HepG2 (cell line): ENCODE data around the gene PARD3. TPM values are rescaled to one million over a fixed set of nuclear protein-coding genes. Genes with fewer than 3 reads are reported as not detected.

ENCODE experiments used
- ATAC-seq: fragments of 200-7000 bp; cut with Tn5 transposase; 3 replicates; pipeline ENCODE4 v1.9.1; 2020; ENCODE audit warnings: mild to moderate bottlenecking, moderate library complexity
- BruUV-seq: library from RNA; stranded (reverse); fragments of 400-500 nt; replicated peaks from 2 replicates; lab custom pipeline; 2021; lab: Mats Ljungman, UMichigan
- CTCF ChIA-PET: fragments of 300-600 bp; formaldehyde crosslinking; extraction: SDS; loops from one replicate; lab custom pipeline; 2021; ENCODE audit warnings: low total read pairs, inconsistent platforms, low intra/inter-chr PET ratio; lab: Yijun Ruan, JAX
- POLR2A ChIA-PET: fragments of 350-600 bp; sonication (Branson Sonifier 250); formaldehyde crosslinking; loops from one replicate; lab custom pipeline; 2020; ENCODE audit warnings: antibody characterized with exemption, inconsistent platforms; lab: Yijun Ruan, JAX
- DNase-seq: peaks from one replicate; pipeline ENCODE4 v3.0.0-alpha.2; 2015; ENCODE audit warnings: low spot score
- FAIRE-seq: peaks from 3 replicates; lab custom pipeline; 2011; peaks lifted over from hg19 to GRCh38; lab: Jason Lieb, UNC
- H2AFZ ChIP-seq: one replicate; pipeline ENCODE4 v1.6.1; 2011; ENCODE audit warnings: low read length, inconsistent platforms
- H3K27ac ChIP-seq: fragments of 300-600 bp; 3 replicates; pipeline ENCODE4 v1.8.0; 2011; ENCODE audit warnings: mixed run types, mild to moderate bottlenecking, mixed read lengths, low read length, inconsistent platforms; ENCODE audit not compliant: insufficient read depth; ENCODE audit errors: extremely low read length
- H3K27me3 ChIP-seq, 2 experiments: fragments of 200-600 bp in 1 of 2; 2 replicates in 1 of 2; 3 replicates in 1 of 2; pipeline versions ENCODE4 v1.6.0 to v1.8.0; 2011; ENCODE audit warnings: low read length in 2 of 2, mild to moderate bottlenecking in 2 of 2, moderate library complexity in 2 of 2, inconsistent platforms in 1 of 2; ENCODE audit not compliant: insufficient read depth in 2 of 2, control insufficient read depth in 1 of 2
- H3K36me3 ChIP-seq, 2 experiments: fragments of 200-600 bp in 1 of 2; replicated peaks in 1 of 2; 2 replicates in 1 of 2; 3 replicates in 1 of 2; pipeline versions ENCODE4 v1.5.1 to v1.8.0; 2011; ENCODE audit warnings: low read length in 2 of 2, inconsistent platforms in 1 of 2; ENCODE audit not compliant: insufficient read depth in 2 of 2, control insufficient read depth in 1 of 2
- H3K4me1 ChIP-seq: 2 replicates; pipeline ENCODE4 v1.5.1; 2012; ENCODE audit warnings: low read length, inconsistent platforms; ENCODE audit not compliant: insufficient read depth
- H3K4me2 ChIP-seq: 2 replicates; pipeline ENCODE4 v1.6.0; 2011; ENCODE audit warnings: low read depth, low read length, inconsistent platforms
- H3K4me3 ChIP-seq, 3 experiments: fragments of 200-600 bp in 1 of 3; sonication (generic), shearing (Covaris generic) in 1 of 3; replicated peaks in 1 of 3; 2 replicates each; pipeline ENCODE4 v1.5.1; 2011 to 2016; ENCODE audit warnings: low read length in 3 of 3, inconsistent platforms in 2 of 3, low read depth in 2 of 3, mild to moderate bottlenecking in 2 of 3, control low read depth in 1 of 3, mixed read lengths in 1 of 3; ENCODE audit not compliant: insufficient read depth in 1 of 3
- H3K79me2 ChIP-seq: one replicate; pipeline ENCODE4 v1.6.1; 2011; ENCODE audit warnings: low read length, inconsistent platforms; ENCODE audit not compliant: insufficient read depth
- H3K9ac ChIP-seq: 2 replicates; pipeline ENCODE4 v1.6.0; 2011; ENCODE audit warnings: mild to moderate bottlenecking, low read depth, low read length, inconsistent platforms; ENCODE audit not compliant: insufficient read depth
- H3K9me3 ChIP-seq: 2 replicates; pipeline ENCODE4 v1.5.1; 2012; ENCODE audit warnings: mild to moderate bottlenecking, low read length
- H4K20me1 ChIP-seq: 2 replicates; pipeline ENCODE4 v1.6.0; 2011; ENCODE audit warnings: inconsistent platforms, mild to moderate bottlenecking, low read length, moderate library complexity; ENCODE audit not compliant: insufficient read depth
- KIAA2018 ChIP-seq: sonication (generic); formaldehyde crosslinking; IDR thresholded peaks from 2 replicates; pipeline ENCODE4 v1.5.0; 2020; ENCODE audit warnings: mild to moderate bottlenecking, missing genetic modification reagents, borderline replicate concordance
- KLF15 ChIP-seq: sonication (generic); formaldehyde crosslinking; IDR thresholded peaks from 2 replicates; pipeline ENCODE4 v1.8.1; 2023; ENCODE audit warnings: borderline replicate concordance, mild to moderate bottlenecking, inconsistent platforms, missing genetic modification reagents, mixed read lengths
- KMT2A ChIP-seq: sonication (generic); formaldehyde crosslinking; IDR thresholded peaks from 2 replicates; pipeline ENCODE4 v1.4.0; 2020; ENCODE audit warnings: missing genetic modification reagents
- TBX2 ChIP-seq: sonication (generic); formaldehyde crosslinking; IDR thresholded peaks from 2 replicates; pipeline ENCODE4 v1.5.0; 2020; ENCODE audit warnings: missing genetic modification reagents, mild to moderate bottlenecking, borderline replicate concordance
- TFDP1 ChIP-seq: IDR thresholded peaks from 2 replicates; pipeline ENCODE4 v1.6.1; 2016; ENCODE audit warnings: missing compliant biosample characterization, missing genetic modification reagents, borderline replicate concordance
- ZBTB26 ChIP-seq: IDR thresholded peaks from 2 replicates; pipeline ENCODE4 v1.6.1; 2016; ENCODE audit warnings: missing compliant biosample characterization, missing genetic modification reagents, borderline replicate concordance
- ZNF136 ChIP-seq: sonication (generic); formaldehyde crosslinking; IDR thresholded peaks from 2 replicates; pipeline ENCODE4 v1.8.1; 2022; ENCODE audit warnings: low read depth, mild to moderate bottlenecking, moderate library complexity, missing genetic modification reagents
- ZNF414 ChIP-seq: sonication (generic); formaldehyde crosslinking; IDR thresholded peaks from 2 replicates; pipeline ENCODE4 v1.5.0; 2020; ENCODE audit warnings: missing genetic modification reagents
- WGBS: methylation state at CpG from one replicate; pipeline ENCODE4 v1.1.6; 2017; ENCODE audit warnings: low lambda C conversion rate; 5-methylcytosine and 5-hydroxymethylcytosine counted together
- in situ Hi-C: cut with HindIII; loops from 2 replicates; pipeline ENCODE4 v1.10.0; 2017; ENCODE audit warnings: low pct_unique_long_range_greater_than_20kb; ENCODE audit not compliant: extremely low pct_ligation_motif_present
- intact Hi-C: fragments of 100-400 bp; cut with micrococcal nuclease; formaldehyde crosslinking; loops from one replicate; pipeline ENCODE4 v1.10.0; 2022; ENCODE audit not compliant: unreplicated experiment
- polyA plus RNA-seq, 8 experiments: library from polyadenylated mRNA; depleted of rRNA in 3 of 8; stranded (reverse) in 7 of 8; unstranded in 1 of 8; fragments of >200 nt; fragmentation: Illumina TruSeq in 4 of 8; extraction: Trizol in 4 of 8; gene quantifications; 2 replicates each; pipeline versions ENCODE4 v1.2.1 to v1.2.3, GENCODE V29; 2011 to 2016; ENCODE audit warnings: low read depth in 4 of 8, missing spikeins in 1 of 8, mixed read lengths in 1 of 8; ENCODE audit not compliant: insufficient read depth in 1 of 8
- total RNA-seq, 5 experiments: library from RNA; depleted of rRNA; stranded (reverse); fragments of >200 nt; fragmentation: Illumina TruSeq; extraction: Trizol; gene quantifications; 2 replicates each; pipeline ENCODE4 v1.2.3, GENCODE V29; 2016; ENCODE audit warnings: low read depth in 1 of 5

PARD3 gene
- total and polyA plus RNA-seq, 2 of the 13 experiments (the other 11 are each of a cell fraction or from before 2014, with no cell fraction given): 40.9 to 60.0 TPM

- no peak overlapping the region for H3K4me2 ChIP-seq
- TF ChIP-seq KMT2A (CRISPR knock-in tag) (no peak), TBX2 (CRISPR knock-in tag) (no peak), ZNF136 (no peak), KLF15 (CRISPR knock-in tag) (no peak), ZBTB26 (CRISPR knock-in tag) (no peak), KIAA2018 (CRISPR knock-in tag) (no peak), ZNF414 (CRISPR knock-in tag) (no peak), TFDP1 (CRISPR knock-in tag) (no peak)
Observed at GRCh38 chr10:34768261-34768971, 46.7 kb downstream of the PARD3 start.

More at GRCh38 chr10:34768261-34768971, 46.7 kb downstream of the PARD3 start:
- H3K4me3 ChIP-seq: no peak overlapping the region
- DNase-seq: no peak
- H3K9ac ChIP-seq: no peak overlapping the region
- peaks cover 42% of the 10 kb centered on the region for H3K4me1 ChIP-seq
- CTCF ChIA-PET: no interaction called here
- no peak for FAIRE-seq
- no peaks in the 10 kb centered on the region for H3K9me3 ChIP-seq
- ATAC-seq: no peak
- no peak overlapping the region for H3K27ac ChIP-seq
- no peaks in the 10 kb centered on the region for H3K36me3 ChIP-seq
- in situ Hi-C loops: no loop called here
- no TSS peak for BruUV-seq
- peaks cover 84% of the 10 kb centered on the region for H3K79me2 ChIP-seq
- POLR2A ChIA-PET: no interaction called here
- intact Hi-C loops: no loop called here
- WGBS: 95% methylated on average over 15 of the region's 15 CpGs
- no peak overlapping the region for H2AFZ ChIP-seq
- H3K27me3 ChIP-seq: no peaks in the 10 kb centered on the region
- H4K20me1 ChIP-seq: peaks cover 23% of the 10 kb centered on the region
